HG02588 (cell line): ENCODE measurements around the gene NEFH.
A peak's percentile ranks its signal among the peaks of the same experiment; 100 is the strongest.
"Not testable (repeated sequence)": the region's sequence is repeated elsewhere in the genome, so short reads cannot be mapped to it uniquely, and the experiment has no call there.

ENCODE experiments used
- ATAC-seq: cut with Tn5 transposase; IDR thresholded peaks from one replicate; pipeline ENCODE4 v1.9.1; 2021; ENCODE audit warnings: mild to moderate bottlenecking, moderate library complexity; ENCODE audit not compliant: unreplicated experiment

NEFH gene

GRCh38 chr22:29463629-29464028 lies 16.4 kb upstream of the NEFH start:
- no peak for ATAC-seq

DNA sequence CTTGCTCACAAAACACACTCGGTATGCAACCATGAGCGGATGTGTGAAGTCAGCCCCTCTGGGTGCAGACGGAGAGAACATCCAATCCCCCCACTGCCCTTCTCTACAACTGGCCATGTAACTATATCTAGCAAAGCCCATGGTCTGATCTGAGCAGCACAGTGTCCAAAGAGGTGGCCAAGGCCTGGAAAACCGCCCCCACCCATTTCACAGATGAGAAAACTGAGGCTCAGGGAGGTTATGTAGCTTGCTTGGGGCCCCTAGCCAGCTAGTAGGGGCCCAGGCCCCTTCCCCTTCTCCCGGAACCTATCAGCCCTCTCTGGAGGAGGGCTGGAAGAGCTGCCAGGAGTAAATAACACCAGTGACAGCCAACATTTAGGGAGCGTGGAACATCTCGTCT lies 15.4 kb upstream of the NEFH start:
- ATAC-seq = no peak

DNA sequence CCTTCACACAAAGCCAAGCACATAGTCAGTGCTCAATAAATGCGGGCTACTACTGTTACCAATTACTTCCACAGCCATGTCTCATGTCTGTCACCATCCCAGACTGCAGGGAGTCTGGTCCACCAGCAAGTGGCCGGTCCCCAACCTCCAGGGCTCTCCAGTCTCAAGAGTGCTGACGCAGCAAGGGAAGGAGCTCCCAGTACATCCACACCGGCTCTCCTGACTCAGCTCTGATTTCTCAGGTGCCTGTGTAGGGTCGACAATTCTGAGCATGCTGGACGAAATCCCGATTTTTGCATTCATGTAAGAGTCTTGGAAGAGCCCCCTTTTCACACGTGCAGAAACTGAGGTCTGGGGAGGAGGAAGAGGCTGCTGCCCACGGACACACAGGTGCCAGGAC lies 10.3 kb upstream of the NEFH start:
- ATAC-seq = no peak

DNA sequence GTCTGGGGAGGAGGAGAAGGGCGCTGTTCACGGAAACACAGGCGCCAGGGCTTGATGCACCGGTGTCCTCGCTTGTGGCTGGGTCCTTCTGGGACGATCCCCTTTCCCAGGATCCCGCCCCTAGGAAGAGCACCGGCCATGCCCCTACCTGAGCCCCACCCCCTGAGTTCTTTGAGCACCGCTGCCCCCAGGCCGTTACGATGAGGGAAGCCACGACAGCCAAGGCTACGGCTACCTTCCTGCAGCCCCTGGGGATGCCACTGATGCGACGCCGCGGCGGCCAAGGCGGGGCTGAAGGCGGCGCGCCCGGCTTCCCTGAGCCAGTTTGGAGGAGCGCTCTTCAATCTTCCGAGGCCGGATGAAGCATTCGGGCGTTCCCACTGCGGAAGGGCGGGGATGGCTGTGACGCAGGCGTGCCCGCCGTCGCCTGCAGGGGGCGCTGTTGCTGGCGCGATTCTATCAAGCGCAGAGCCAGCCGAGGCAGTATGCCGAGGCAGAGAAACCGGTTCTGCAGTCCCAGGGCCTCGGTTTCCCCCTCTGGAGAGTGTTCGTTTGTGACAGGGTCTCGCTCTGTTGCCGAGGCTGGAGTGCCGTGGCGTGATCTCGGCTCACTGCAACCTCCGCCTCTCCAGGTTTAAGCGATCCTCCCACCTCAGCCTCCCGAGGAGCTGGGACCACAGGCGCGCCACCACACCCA lies 9.7 kb upstream of the NEFH start:
- no peak for ATAC-seq

- no peak for ATAC-seq
Measured at GRCh38 chr22:29473001-29473400, 7.0 kb upstream of the NEFH start.

DNA sequence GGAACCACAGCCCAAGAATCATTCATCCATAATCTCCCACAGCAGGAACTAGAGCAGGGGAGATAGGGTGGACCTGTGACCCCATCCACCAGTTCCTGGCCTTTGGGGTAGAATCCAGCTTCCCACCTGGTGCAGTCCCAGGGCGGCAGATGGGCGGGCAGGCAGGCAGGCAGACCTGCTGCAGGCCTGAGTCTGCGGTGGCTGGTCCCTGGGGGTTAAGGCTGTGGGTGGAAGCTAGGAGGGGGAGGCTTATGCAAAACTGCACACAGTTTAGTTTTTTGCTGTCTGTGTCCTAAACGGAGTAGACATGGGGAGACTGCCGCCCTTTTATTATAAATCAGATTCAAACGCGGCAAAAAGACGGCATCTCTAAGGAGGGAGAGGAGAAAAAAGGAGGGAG lies 4.5 kb upstream of the NEFH start:
- peak; percentile 76 for ATAC-seq

GRCh38 chr22:29476116-29476515 lies 3.9 kb upstream of the NEFH start:
- ATAC-seq = no peak

DNA sequence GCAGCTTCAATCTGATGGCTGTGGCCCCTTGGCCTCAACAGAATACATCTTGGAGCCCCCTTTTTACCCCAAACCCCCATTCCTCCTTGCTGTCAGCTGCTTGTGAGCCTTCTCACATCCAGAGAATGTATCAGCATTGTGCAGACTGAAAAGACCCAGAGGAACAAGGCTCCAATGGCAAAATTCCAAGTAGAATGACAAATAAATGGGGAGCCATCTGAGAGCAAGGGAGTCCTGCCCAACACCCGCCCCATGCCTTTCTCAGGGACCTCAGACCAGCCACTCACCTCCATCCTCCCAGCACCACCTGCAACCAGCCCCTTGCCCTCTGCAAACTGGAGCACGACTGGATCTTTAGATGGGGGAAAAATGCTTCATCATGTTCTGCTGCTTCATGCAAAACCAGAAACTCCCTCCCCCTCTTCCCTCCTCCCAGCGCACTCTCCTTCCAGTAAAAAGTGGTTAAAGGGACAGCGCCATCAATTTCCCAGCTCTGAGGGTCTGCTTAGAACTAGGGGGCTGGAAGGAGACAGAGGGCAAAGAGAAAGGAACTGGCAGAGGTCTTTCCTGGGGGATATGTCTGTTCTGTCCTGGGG lies 2.2 kb upstream of the NEFH start:
- ATAC-seq = no peak

DNA sequence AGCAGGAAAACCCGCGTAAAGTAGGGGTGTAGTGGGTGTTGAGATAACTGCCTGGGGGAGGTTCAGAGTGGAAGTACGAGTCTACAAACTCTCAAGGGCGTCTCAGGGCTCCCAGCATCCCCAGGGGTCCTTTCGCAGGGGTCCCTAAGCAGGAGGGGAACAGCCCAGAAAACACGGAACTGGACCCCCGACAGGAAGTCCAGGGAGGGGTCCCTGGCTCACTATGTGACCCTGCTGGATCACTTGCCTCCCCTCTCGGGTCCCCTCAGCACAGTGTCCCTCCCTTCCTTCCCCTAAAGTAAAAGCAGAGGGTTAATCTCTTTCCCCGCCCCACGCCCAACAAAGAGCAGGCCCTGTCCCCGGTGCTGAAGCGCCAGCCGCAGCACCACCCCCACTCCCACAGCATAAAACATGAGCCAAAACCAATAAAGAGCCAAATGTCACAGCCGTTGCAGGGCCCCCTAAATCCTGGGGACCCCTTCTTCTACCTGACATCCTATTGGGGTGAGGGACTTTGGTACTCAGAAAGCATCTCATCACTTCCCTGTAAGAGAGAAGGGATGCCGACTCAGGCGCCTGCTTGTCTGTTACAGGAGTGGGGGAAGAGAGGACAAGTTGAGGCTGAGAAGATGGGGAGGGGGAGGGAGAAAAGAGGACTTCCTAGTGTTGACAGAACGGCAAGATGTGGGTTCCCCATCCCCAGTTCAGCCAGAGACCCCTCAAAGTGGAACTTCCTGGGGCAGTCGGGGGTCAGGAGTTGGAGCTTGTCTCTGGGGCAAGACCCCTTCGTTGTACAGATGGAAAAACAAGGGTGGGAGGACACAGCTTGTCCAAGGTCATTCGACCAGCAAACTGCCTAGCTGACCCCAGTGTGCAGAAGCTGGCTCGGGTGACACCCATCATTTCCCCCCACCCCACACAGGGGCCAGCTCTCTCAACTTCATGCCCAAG lies 1.4 kb upstream of the NEFH start:
- ATAC-seq = no peak

- ATAC-seq = no peak
Measured at GRCh38 chr22:29480262-29480511, 169 bp downstream of the NEFH start.

GRCh38 chr22:29480512-29481264 lies 670 bp downstream of the NEFH start:
- ATAC-seq = no peak

DNA sequence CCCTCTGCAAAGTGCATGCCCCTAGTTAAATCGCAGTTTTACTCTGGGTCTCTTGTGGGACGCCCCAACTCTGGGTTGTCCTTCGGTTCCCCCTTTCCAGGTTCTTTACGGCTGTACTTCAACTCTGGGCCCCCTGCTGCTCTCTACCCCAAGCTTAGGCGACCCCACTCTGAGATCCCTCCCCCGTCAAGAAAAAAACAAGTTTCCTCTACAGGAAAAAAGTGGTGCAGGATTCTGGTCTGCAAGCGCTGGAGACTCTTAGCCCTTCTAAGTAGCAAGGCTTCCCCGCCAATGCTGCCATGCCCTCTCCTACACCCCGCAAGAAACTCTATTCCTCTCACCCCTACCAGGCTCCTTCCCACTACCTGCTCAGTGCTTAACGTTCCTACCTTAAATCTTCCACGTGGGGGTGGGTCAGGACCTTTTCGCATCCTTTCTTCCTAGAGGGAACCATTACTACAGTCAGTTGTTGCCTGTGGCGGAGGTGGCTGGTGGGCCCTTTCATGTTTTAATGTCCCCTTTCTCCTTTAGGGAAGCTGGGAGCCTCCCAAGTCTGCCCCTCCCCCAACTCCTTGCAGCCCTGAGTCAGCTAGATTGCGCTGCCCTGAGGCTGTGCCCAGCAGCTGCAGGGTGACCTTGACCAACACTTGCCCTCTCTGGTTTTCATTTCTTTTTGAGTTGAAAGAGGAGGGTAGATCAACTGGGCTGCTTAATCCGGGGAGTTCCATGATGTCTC lies 1.4 kb downstream of the NEFH start:
- no peak for ATAC-seq

DNA sequence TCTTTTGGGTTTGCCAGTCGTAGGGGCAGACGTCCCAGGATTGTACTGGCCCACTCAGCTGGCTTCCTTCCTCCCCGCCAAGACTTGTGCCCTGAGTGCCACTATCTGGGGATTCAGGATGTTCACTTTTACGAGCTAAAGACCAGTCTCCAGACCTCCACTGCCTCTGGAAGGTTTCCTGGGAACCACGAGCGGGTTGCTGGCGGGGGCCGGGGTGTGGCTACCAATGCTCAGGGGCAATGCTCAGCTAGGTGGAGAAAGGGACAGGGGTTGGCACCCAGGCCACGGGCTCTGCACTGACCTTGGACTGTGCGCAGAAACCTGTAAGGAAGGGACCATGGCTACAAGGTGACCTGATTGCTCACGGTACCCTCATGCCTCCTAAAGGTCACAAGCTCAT lies 2.2 kb downstream of the NEFH start:
- ATAC-seq = no peak

- ATAC-seq = no peak
Measured at GRCh38 chr22:29482726-29483125, 2.7 kb downstream of the NEFH start.

GRCh38 chr22:29483254-29483653 lies 3.2 kb downstream of the NEFH start:
- no peak for ATAC-seq

- ATAC-seq = no peak
Measured at GRCh38 chr22:29484642-29485041, 4.6 kb downstream of the NEFH start.

DNA sequence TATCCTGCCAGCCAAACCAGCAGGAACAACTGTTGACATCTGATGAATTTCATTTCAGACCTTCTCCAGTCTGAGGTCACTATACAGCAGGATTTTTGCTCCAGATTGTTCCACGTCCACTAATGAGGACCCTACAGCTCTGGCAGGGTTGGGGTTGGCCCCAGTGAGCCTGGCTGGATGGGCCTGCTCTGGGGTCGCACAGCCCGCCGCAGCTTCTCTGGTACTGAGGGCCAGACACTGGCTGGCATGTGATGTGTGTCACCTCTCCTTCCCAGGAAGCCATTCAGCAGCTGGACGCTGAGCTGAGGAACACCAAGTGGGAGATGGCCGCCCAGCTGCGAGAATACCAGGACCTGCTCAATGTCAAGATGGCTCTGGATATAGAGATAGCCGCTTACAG lies 5.4 kb downstream of the NEFH start:
- no peak for ATAC-seq

- ATAC-seq = no peak
Measured at GRCh38 chr22:29487426-29487986, 7.5 kb downstream of the NEFH start.

GRCh38 chr22:29489127-29489780 lies 9.2 kb downstream of the NEFH start:
- ATAC-seq = not testable (repeated sequence)

DNA sequence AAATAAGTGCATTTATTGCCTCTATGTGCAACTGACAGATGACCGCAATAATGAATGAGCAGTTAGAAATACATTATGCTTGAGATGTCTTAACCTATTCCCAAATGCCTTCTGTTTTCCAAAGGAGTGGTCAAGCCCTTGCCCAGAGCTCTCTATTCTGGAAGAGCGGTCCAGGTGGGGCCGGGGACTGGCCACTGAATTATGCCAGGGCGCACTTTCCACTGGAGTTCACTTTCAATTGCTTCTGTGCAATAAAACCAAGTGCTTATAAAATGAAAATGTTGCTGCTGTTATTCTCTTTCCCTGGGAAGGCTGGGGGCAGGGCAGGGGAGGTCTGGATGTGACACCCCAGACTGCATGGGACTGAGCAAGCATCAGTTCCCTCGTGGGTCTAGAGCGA lies 11.0 kb downstream of the NEFH start:
- ATAC-seq = no peak
